ENCODE data around the gene CDKN2AIP. TPM values are rescaled to one million over a fixed set of nuclear protein-coding genes. Genes with fewer than 3 reads are reported as not detected.
A peak's percentile ranks its signal among the peaks of the same experiment; 100 is the strongest.

CDKN2AIP gene
- total RNA-seq, 1 donor from 2014 or later, result 35.3 TPM

DNA sequence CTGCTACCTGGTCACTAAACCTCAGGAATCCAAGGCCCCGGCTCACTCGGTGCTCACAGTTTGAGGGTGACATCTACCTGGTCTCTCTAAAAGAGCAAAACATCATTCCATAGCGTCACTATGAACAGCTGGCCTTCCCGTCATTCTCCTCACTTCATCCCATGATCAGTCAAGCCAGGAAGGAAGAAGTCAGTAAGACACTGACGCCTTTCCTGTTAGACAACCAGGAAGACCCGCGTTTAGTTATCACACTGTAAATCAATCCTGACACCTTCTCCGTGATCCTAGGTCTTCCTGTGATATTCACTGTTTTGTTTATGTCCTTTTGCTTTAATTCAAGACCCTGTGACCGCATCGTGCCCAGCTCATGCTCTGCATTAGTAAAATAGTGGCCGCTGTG lies 31.6 kb upstream of the CDKN2AIP start:
- H3F3A ChIP-seq (ENCODE audit: low read depth), result no peaks in the 10 kb centered on the region
- no peaks in the 10 kb centered on the region for H3K36me3 ChIP-seq
- Mint-ChIP-seq H3K4me3 (no peak overlapping the region), H3K9me3 (no peaks in the 10 kb centered on the region), H3K27ac (no peak overlapping the region), H3K36me3 (no peaks in the 10 kb centered on the region), H3K4me1 (peaks cover 28% of the 10 kb centered on the region), H3K27me3 (ENCODE audit: insufficient read depth, low read depth) (peaks cover 9% of the 10 kb centered on the region)
- H3K4me1 ChIP-seq, result peaks cover 4% of the 10 kb centered on the region
- H3K9me3 ChIP-seq (ENCODE audit: low read depth), result no peaks in the 10 kb centered on the region
- no peak for DNase-seq (ENCODE audit: low spot score)
- no peaks in the 10 kb centered on the region for H3K79me2 ChIP-seq (ENCODE audit: low read depth)
- no peak overlapping the region for H3K4me2 ChIP-seq
- H2AFZ ChIP-seq (replicated peaks), result peak overlapping the region; percentile 17
- no peaks in the 10 kb centered on the region for H3K27me3 ChIP-seq
- no peak overlapping the region for H3K9ac ChIP-seq
- TF ChIP-seq, protein P1, sequence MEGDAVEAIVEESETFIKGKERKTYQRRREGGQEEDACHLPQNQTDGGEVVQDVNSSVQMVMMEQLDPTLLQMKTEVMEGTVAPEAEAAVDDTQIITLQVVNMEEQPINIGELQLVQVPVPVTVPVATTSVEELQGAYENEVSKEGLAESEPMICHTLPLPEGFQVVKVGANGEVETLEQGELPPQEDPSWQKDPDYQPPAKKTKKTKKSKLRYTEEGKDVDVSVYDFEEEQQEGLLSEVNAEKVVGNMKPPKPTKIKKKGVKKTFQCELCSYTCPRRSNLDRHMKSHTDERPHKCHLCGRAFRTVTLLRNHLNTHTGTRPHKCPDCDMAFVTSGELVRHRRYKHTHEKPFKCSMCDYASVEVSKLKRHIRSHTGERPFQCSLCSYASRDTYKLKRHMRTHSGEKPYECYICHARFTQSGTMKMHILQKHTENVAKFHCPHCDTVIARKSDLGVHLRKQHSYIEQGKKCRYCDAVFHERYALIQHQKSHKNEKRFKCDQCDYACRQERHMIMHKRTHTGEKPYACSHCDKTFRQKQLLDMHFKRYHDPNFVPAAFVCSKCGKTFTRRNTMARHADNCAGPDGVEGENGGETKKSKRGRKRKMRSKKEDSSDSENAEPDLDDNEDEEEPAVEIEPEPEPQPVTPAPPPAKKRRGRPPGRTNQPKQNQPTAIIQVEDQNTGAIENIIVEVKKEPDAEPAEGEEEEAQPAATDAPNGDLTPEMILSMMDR (IDR thresholded peaks at IDR 0.05), result no peak
- TF ChIP-seq EZH2phosphoT487 (IDR thresholded peaks at IDR 0.05) (no peak), EZH2 (IDR thresholded peaks at IDR 0.05) (no peak)
- H3K4me3 ChIP-seq, result no peak overlapping the region
- no peaks in the 10 kb centered on the region for H4K20me1 ChIP-seq (ENCODE audit: low read depth)
- no peak overlapping the region for H3K27ac ChIP-seq

DNA sequence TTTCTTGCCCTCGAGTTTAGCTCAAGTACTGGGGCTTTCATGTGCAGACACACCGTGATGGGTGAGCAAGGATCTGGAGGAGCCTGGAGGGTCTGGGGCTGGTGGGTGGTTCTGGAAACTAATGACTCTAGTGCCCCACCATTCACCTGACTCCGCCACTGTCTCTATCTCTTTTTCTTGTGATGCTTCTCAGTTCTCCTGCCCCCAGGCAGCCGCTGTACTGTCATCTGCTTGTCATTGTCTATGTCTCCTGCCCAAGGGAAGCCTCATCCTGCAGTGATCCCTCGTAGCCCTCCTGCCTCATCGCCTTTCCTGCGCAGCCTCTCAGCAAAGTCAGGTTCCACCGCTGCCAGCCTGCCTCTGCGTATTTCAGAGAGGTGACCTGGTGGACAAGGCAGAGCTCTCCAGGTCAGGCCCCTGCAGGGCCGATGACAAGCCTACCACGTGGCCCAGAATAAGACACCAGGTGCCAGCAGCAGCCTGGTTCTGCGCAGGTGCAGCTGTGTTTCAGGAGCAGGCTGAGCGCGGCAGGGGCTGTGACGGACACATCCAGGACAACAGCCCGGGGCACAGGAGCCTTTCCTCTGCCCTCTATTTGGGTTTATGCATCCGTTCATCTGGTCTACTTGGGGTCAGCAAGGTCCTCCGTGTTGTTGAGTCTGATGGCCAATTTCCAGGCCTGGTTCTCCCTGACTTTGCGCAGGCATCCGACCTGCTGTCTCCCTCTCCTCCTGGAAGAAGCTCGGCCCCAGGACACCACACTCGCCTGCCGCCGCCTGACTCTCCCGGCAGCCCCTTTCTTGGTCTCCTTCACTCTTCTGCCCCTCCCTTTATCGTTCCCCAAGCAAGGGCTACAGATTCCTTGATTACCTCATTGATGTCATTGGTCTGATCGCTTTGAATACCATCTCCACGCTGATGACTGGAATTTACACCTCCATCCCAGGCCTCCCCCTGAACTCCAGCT lies 30.9 kb upstream of the CDKN2AIP start:
- no peak overlapping the region for H3K4me3 Mint-ChIP-seq
- Histone ChIP-seq H3K4me2 (no peak overlapping the region), H3K79me2 (ENCODE audit: low read depth) (no peaks in the 10 kb centered on the region), H3K36me3 (no peaks in the 10 kb centered on the region), H3K4me3 (no peak overlapping the region), H2AFZ (replicated peaks) (peak overlapping the region; percentile 17), H4K20me1 (ENCODE audit: low read depth) (no peaks in the 10 kb centered on the region), H3K27me3 (no peaks in the 10 kb centered on the region), H3F3A (ENCODE audit: low read depth) (no peaks in the 10 kb centered on the region), H3K27ac (no peak overlapping the region), H3K4me1 (no peaks in the 10 kb centered on the region), H3K9ac (no peak overlapping the region), H3K9me3 (ENCODE audit: low read depth) (no peaks in the 10 kb centered on the region)
- H3K4me1 Mint-ChIP-seq, result peaks cover 23% of the 10 kb centered on the region
- H3K36me3 Mint-ChIP-seq, result no peaks in the 10 kb centered on the region
- no peak overlapping the region for H3K27ac Mint-ChIP-seq
- no peak for DNase-seq (ENCODE audit: low spot score)
- H3K9me3 Mint-ChIP-seq, result no peaks in the 10 kb centered on the region
- peaks cover 9% of the 10 kb centered on the region for H3K27me3 Mint-ChIP-seq (ENCODE audit: insufficient read depth, low read depth)
- TF ChIP-seq EZH2phosphoT487 (IDR thresholded peaks at IDR 0.05) (no peak), EZH2 (IDR thresholded peaks at IDR 0.05) (no peak)
- TF ChIP-seq, protein P1 (IDR thresholded peaks at IDR 0.05), result no peak

DNA sequence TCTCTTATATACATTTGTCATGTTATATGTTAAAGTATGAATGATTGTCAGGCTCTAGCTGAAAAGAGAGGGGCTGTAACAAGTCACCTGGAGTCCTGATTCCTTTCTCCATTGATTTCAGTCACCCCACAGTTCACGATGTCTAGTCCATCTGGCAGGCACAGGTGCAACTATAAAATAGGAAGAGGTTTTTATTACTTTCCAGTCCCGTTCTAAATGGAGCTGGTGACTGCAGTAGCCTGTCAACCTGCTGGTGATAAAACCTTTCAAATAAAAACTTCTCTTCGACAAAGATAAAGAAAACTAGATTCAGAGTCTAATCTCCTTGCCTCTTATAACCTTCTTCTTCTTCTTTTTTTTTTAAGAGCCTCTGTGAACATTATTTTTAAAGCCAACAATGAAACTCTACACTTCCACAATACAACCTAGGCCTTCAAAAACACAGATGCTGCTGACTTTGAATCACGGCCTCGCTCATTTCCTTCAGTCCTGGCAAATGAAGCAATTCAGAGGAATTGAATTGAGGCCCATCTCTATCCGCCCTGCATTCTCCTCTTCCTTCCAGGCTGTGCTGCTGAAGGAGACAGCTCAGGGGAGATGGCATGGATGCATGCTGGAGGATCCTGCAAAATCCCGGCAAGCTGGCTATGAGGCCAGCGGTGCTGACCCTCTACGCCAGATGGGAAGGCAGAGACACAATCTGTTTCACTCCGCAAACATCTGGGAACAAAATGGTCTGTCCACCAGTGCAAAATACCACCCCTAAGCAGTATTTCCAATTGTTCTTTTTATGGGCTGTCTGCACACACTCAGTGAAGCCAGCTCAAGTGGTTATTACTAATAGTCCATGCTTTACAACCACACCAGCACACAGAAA lies 27.3 kb upstream of the CDKN2AIP start:
- TF ChIP-seq, protein P1 (IDR thresholded peaks at IDR 0.05), result no peak
- TF ChIP-seq EZH2phosphoT487 (IDR thresholded peaks at IDR 0.05), result no peak
- Histone ChIP-seq H4K20me1 (ENCODE audit: low read depth) (no peaks in the 10 kb centered on the region), H2AFZ (replicated peaks) (peak overlapping the region; percentile 1), H3K79me2 (ENCODE audit: low read depth) (no peaks in the 10 kb centered on the region), H3K9ac (no peak overlapping the region), H3K27ac (no peak overlapping the region), H3F3A (ENCODE audit: low read depth) (no peaks in the 10 kb centered on the region), H3K4me2 (no peak overlapping the region), H3K27me3 (no peaks in the 10 kb centered on the region), H3K36me3 (no peaks in the 10 kb centered on the region), H3K9me3 (ENCODE audit: low read depth) (no peaks in the 10 kb centered on the region), H3K4me1 (no peaks in the 10 kb centered on the region), H3K4me3 (no peak overlapping the region)
- H3K4me1 Mint-ChIP-seq, result peaks cover 10% of the 10 kb centered on the region
- H3K4me3 Mint-ChIP-seq, result no peak overlapping the region
- H3K27me3 Mint-ChIP-seq (ENCODE audit: insufficient read depth, low read depth), result peaks cover 15% of the 10 kb centered on the region
- H3K9me3 Mint-ChIP-seq, result peaks cover 4% of the 10 kb centered on the region
- no peak overlapping the region for H3K27ac Mint-ChIP-seq
- H3K36me3 Mint-ChIP-seq, result no peaks in the 10 kb centered on the region
- DNase-seq (ENCODE audit: low spot score), result no peak
